Cerebellar nuclear complex (tissue), 1 donor: ENCODE measurements around the gene ZNF133.
"Not testable (repeated sequence)": the region's sequence is repeated elsewhere in the genome, so short reads cannot be mapped to it uniquely, and the experiment has no call there.

Experiments
- DNase-seq, 2 experiments: peaks; one replicate each; lab custom pipeline; 2025; lab: John Stamatoyannopoulos, UW

The ZNF133 gene

DNA sequence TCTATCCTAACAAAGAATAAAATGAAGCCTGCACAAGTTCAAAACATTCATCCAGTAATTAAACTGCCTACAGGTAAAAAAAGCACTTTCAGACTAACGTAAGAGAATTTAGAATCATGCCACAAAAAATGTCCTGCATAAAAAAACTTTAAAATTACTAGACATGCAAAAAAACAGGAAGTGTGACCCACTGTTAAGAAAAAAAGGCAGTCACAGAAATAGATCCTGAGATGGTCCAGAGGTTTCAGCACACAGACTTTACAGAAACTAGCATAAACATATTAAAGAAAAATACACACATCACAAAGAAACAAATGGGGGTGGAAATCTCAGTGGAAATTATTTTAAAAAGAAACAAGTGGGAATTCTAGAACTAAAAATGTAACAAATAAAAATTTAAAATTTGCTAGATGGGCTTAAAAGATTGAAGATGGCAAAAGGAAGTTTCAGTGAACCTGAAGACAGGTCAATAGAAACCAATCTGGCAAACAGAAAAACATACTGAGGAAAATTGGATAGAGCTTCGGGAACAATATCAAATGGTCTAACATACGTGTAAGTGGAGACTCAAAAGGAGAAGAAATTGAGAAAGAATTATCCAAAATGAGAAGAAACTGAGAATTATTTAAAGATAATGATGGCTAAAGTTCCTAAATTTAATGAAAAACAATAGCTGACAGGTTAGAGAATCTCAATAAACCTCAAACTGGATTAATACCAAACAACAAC is 3.4 kb upstream of the ZNF133 start:
- DNase-seq: no peak

DNA sequence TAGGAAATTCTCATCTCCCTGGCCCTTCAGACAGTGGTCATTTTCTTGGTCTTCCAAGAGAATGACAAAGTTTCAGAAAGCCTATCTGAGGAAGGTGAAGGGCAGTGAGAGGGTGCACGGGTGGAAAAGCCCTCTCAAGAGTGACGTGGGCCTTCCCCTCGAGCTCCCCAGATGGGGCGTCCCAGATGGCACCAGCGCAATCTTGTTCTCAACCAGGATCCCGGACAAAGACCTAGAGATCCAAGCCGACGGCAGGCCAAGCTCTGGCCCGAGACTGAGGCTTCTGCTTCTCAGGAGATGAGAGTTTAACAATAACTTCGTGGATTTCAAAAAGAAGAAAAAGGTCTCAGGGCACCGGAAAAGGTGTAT is 797 bp upstream of the ZNF133 start:
- no peak for DNase-seq

DNA sequence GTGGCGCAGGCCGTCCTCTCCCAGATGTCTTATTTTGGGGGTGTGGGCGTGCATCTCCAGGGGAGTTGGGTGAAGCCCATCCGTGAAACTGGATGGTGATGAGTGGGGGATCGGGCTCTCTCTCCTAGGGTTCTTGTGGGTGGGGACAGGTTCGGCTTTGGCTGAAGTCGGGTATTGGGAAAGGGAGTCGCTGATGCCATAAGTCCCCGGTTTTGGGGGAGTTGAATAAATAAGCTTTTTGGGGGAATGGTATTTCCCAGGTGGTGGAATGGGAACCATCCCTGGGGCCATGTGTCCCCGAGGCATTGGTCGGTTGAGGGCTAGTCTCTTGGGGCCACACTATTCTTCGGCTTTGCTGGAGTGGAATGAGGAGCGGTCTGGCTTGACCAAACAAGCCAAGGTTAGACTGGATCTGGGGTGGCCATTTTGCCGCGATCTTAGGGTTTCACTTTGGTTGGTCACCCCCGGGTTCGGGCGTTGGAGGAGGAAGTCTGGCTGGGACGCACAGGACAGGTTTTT is 481 bp downstream of the ZNF133 start:
- DNase-seq: no peak

DNA sequence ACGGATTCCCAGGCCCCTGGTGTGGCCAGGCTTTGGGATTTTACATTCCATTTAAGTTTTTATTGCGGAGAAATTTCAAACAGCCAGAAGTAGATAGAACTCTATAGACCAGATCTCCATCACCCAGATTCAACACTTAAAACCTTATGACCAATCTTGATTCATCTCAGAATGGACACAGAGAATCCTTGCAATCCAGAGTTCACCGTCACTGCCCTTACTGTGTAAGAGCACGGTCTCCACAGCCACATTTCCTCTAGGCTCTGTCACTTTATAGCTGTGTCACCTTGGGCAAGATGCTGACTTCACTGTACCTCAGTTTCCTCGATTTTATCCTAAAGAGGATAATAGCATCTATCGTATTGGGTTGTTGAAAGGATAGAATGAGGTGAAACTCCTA is 979 bp downstream of the ZNF133 start:
- DNase-seq: no peak

DNA sequence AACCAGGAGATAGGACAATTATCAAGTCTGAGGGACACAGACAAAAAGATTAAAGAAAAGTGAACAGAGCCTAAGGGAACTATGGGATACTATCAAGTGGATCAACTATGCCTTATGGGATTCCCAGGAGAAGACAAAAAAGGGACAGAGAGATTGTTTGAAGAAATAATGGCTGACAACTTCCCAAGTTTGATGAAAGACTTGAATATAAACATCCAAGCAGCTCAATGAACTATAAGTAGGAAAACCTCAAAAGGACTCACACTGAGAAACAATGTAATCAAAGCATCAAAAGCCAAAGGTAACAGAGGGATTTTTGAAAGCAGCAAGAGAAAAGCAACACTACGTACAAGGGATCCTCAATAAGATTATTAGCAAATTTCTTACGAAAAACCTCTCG is 11.0 kb downstream of the ZNF133 start:
- no peak for DNase-seq

DNA sequence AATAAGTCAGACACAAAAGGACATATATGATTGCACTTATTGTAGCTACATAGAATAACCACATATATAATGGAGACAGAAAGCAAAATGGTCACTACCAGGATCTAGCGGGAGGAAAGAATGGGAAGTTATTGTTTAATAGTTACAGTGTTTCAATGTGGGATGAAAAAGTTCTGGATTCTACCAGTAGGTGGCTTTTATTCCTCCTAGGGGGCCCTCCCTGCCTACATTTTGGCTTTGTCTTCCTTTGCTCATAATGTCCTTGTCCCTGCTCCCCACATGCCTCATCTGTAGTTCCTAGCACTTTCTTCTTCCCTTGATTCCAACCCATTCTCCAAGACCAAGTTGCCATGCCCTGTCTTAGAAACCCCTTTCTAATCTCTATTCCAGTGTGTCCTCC is 16.3 kb downstream of the ZNF133 start:
- no peak for DNase-seq

DNA sequence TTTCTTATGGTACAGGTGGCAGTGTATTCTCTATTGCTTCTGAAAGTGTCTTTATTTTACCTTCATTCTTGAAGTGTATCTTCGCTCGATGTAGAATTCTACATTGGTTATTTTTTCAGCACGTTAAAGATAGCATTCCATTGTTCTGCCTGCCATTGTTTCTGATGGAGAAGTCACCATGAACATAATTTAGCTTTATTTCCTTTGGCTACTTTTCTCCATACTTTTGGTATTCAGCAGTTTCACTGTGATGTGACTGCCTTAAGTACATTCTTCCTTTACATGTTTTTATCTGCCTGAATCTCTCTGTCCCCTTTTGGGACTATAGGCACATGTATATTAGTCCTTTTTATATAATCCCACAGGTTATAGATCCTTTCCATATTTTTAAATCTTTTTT is 19.0 kb downstream of the ZNF133 start:
- DNase-seq: no peak

DNA sequence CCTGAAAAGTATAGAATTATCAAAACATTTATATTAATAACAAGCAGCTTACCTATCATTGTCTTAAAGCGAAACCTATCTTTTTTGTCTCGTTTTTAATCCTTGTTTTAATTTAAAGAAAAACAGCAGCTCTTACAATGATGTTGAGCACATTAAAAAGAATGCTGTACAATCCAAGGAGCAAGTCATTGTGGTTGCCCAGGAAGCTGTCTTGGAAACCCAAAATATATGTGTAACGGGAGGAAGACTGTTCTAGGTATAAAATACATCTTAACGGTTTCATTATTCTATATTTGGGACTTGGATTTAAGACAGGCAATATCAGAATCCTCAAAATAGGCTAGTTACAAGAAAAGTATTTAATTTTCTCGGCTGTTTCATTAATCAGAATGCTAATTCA is 21.7 kb downstream of the ZNF133 start:
- DNase-seq: no peak

DNA sequence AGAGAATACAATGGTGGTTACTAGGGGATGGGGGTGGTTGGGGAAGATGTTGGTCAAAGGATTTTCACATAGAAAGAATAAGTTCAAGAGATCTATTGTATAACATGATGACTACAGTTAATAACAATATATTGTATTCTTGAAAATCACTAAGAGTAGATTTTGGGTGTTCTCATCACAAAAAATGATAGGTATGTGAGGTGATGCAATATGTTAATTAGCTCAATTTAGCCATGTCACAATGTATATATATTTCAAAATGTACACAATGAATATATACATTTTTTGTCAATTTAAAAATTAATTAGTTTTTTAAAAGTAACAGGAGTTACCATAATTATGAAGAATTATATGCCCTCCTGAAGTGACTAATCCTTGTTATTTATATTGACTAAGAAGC is 22.3 kb downstream of the ZNF133 start:
- no peak for DNase-seq

DNA sequence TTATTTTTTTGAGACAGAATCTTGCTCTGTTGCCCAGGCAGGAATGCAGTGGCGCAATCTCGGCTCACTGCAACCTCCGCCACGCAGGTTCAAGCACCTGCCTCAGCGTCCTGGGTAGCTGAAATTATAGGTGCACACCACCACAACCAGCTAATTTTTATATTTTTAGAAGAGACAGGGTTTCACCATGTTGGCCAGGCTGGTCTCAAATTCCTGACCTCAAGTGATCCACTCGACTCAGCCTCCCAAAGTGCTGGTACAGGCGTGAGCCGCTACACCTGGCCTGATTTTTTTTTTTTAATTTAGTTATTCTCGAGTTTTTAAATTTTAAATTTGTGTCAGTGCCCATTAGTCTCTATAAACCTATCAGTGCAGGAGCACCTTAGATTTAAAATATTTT is 24.4 kb downstream of the ZNF133 start:
- no peak for DNase-seq

DNA sequence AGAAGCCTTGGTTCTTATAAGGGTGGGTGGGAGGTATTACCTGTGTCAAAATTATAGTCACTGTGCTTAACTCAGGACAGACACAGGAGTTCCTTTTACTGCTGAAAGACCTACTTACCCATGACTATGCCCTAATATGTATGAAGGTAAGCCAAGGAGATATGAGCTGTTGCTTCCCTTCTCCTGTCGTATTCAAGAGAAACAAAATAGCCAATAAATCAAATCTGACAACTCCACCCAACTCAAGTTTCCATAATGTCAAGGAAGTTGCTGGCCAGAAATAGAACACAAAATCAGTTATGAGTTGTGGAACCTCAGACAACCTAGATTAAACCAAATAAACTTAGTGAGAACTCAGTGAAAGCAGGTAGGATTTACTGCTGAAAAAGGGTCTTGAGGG is 25.1 kb downstream of the ZNF133 start:
- no peak for DNase-seq

DNA sequence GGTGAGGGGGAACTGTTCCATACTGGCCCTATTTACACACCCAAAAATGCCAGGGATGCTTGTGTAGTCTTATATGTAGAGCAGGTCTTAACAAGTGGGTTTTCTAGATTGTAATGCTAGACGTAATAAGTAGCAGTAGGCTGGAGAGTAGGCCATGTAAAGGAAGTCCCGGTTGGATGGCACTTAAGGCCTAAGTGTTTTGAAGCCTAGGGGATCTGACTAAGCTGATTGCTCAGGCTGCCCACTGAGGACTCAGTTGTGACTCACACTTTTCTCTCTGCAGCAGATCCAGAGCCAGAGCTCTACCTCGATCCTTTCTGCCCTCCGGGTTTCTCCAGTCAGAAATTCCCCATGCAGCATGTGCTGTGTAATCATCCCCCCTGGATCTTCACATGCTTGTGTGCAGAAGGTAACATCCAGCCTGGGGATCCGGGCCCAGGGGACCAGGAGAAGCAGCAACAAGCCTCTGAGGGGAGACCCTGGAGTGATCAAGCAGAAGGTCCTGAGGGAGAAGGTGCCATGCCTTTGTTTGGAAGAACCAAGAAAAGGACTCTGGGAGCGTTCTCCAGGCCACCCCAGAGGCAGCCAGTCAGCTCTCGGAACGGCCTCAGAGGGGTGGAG is 26.6 kb downstream of the ZNF133 start:
- DNase-seq: no peak

DNA sequence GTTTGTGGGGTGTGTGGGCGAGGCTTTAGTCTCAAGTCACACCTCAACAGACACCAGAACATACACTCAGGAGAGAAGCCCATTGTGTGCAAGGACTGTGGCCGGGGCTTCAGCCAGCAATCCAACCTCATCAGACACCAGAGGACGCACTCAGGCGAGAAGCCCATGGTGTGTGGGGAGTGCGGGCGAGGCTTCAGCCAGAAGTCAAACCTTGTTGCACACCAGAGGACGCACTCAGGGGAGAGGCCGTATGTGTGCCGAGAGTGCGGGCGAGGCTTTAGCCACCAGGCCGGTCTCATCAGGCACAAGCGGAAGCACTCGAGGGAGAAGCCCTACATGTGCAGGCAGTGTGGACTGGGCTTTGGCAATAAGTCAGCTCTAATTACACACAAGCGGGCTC is 27.8 kb downstream of the ZNF133 start:
- DNase-seq: no peak

DNA sequence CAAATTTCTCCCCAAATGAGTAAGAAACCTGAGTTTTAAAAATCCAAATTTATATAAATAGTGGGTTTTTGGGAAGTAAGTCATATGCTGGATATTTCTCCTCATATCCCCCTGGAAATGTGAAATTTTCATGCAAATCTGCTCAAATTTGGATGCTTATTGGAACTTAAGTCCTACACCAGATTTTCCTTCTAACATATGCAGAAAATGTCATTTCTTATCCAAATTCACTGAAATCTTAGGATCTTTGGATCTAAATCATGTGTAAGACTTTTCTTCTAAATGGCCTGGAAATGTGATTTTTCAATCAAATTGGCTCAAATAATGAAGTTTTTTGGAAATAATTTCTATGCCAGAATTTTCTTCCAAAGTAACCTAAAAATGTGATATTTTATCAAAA is 33.0 kb downstream of the ZNF133 start:
- DNase-seq: no peak

DNA sequence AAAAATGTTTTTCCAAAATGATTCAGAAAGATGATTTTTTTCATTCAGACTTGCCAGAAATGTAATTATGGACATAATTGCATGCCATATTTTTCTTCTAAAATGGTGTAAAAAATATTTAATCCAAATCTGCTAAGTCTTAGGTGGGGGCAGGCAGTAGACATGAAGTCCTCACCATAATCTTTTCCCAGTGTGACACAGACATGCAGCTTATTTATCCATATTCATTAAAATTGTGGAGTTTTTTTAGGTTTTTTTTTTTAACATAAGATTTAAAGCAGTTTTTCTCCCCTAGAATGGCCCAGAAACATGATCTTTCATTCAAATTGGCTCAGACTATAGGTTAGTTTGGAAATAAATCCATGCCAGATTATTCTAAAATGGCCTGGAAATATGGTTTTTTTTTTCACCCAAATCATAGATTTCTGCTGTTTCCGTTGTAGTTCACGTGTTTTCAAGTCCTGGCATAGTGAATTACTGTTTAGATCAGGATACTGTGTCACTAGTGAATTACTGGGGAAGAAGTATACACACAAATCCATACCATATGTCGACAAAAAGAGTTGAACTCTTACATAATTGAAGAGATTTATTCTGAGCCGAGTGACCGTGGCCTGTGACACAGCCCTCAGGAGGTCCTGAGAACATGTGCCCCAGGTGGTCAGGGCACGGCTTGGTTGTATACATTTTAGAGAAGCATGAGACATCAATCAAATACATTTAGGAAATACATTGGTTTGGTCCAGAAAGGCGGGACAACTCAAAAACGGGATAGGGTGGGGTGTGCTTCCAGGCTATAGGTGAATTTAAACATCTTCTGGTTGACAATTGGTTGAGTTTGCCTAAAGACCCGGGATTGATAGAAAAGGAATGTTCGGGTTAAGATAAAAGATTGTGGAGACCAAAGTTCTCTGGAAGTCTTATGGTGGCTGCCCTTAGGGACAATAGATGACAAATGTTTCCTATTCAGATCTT is 33.9 kb downstream of the ZNF133 start:
- no peak for DNase-seq

DNA sequence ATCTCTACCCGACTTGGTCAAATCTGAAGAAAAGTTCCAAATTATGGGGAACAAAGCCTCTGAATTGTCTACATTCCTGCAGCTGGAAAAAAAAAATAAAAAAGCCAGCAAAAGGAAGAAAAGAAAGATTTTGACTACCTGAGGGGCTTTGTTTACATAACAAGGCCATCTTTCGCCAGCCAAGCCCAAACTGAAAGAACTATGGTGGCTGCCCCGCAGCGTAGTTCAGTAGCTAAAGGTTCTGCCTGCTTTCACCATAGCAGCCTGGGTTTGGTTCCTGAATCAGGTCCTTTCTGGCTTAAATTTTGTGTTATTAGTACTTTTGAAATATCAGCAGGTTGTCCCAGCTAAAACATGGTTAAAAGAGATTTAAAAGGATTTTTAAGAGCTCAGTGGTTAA is 35.4 kb downstream of the ZNF133 start:
- DNase-seq: no peak

DNA sequence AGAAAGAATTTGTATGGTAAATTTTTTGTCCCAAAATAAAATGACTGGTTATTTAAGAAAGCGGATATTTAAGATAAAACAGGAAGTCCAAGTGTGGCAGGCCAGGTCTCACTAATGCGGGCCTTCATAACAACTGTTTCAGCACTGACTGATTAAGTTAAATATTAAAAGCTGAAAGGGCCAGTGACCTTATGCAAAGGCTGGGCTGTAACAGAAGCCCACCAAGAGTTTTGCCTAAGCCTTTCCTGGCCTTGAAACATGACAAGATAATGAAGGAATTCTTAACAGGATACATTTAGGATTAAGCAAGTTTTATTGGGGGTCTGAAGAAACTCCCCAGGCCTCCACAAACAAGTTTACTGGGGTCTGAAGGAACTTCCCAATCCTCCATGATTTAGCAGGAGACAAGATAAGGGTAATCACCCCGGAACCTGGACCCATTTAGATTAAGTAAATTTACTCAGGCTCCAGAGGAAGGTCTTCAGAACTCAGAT is 36.3 kb downstream of the ZNF133 start:
- DNase-seq: no peak

DNA sequence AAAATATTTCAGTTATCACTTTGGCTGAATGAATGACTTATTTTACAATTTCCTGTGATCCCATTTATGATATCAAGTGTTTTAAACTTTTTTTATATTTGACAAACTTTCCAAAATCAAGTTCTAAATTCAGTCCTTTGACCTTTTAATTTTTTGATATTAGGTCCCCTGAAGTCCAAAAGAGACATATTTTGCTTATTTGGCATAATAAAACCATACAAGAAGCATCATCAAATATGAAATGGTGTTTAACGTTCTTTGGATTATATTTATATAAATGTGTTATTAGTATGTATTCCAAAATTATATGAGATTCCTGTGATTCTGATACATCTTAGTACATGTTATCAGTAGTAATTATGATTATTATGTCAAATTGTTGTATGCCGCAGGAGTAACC is 38.7 kb downstream of the ZNF133 start:
- DNase-seq: no peak

DNA sequence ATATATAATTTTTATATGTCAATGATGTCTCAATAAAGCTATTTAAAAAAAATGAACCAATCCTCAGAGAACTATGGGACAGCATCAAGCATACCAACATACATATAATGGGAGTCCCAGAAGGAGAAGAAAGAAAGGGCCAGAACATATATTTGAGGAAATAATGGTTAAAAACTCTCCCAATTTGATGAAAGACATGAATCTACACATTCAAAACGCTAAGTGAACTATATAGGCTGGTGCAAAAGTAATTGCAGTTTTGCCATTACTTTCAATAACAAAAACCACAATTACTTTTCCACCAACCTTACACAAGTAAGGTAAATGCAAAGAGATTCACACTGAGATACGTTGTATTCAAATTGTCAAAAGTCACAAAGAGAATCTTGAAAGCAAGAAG is 43.4 kb downstream of the ZNF133 start:
- DNase-seq: no peak

DNA sequence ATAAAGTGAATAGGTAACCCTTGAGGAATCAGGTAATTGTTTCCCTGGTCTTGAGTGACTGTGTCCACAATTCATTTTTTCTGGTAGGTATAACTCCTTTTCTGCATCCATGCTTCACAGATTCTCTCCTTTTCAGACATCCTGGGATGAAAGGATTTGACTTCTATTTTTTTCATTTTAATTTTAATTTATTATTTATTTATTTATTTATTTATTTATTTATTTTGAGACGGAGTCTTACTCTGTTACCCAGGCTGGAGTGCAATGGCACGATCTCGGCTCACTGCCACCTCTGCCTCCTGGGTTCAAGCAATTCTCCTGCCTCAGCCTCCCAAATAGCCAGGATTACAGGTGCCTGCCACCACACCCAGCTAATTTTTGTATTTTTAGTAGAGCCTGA is 61.4 kb downstream of the ZNF133 start:
- not testable (repeated sequence) for DNase-seq

DNA sequence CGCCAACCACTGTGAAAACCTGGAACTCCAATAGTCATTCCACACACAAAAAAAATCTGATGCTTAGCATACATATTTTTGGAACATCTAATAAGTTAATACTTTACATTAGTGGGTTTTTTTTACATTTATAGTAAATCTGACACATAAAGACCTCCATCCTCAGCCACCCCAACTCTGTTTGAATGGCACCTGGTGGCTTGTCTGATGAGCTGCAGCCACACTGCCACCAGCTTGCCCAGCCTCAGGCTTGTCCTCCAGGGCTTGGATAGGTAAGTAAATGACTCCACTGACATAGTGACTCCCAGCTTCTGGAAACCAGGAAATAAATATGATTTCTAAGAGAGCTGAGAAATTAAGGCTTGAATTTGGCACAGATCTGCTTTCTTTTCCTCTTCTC is 71.5 kb downstream of the ZNF133 start:
- no peak for DNase-seq

DNA sequence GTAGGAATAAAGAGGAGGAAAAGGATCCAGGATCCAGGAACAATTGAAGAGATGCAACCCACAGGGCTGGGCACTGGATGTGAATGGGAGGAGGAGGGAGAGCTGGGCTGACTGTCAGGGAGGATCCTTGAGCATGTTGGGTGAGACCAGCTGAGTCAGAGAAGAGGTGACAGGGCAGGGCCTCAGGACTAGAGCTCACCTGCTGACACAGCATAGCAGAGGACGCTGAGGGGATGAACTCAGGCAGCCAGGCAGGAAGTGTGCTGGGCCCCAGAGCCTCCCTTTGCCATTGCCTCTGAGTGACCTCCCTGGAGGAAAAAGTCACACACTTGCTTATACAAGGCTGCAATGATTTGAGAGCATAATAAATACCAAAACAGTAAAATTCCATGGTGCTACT is 72.3 kb downstream of the ZNF133 start:
- DNase-seq: no peak

DNA sequence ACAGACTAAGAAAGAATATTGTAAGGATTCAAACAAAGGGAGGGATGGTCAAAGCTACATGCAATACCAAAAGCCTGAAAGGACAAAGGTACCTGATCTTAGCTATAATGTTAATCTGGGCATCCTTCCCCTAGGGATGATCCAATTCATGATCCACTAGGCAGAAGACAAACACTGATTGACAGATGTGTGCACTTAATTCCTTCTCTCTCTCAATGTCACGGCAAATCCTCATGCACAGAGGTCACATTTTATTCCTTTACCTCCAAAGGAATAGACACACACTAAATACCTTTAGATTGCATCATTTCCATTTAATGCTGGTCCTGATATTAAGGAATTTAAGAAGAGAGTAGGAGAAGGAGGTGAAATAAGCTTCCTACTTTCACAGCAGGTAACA is 73.4 kb downstream of the ZNF133 start:
- no peak for DNase-seq
